ENCODE data around the gene OR13A1.
"Not testable (repeated sequence)": the region's sequence is repeated elsewhere in the genome, so short reads cannot be mapped to it uniquely, and the experiment has no call there.

Gene OR13A1

DNA sequence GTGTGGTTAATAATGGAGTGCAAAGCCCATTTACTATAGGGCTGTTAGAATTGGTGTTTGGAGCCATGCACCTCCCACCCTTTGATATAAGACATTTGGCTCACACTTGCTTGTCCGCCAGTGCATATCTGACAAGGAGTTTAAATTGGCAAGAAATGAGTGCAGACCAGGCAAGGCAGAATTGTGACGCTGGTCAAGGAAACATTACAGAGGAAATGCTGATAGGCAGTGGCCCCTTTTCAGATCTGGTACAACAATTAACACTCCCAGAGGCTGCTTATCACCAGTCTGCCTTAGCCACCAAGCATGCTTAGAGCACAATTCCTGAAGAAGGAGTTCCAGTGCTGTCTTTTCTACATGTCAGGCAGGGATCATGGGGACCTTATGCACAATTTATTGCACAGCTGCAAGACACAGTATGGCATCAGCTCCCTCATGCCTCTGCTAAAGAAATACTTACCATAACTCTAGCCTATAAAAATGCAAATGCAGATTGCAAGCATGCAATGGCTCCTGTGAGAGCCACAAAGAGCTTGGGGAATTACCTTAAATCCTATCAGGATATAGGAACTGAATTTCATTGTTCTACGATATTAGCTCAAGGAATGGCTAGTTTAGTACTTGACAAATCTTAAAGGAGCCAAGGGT is 35.2 kb downstream of the OR13A1 start:
- no peak for DNase-seq

DNA sequence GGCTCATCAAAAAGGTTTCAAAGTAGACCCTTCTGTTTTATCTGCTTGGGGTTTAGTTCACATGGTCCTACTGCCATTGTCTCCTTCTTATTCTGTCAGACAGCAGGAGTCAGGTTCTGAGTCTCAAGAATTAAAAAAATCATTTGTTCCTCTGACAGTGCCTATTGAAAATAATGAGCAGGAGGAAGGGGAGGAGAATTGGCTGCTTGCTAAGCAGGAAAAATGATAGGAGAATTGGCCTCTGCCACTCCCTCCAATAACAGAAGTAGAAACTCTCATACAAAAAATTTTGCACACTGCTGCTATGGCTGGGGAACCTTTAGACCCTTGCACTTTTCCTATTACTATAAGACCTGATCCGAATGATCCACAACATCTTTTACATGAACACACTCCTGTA is 35.7 kb downstream of the OR13A1 start:
- DNase-seq = no peak

DNA sequence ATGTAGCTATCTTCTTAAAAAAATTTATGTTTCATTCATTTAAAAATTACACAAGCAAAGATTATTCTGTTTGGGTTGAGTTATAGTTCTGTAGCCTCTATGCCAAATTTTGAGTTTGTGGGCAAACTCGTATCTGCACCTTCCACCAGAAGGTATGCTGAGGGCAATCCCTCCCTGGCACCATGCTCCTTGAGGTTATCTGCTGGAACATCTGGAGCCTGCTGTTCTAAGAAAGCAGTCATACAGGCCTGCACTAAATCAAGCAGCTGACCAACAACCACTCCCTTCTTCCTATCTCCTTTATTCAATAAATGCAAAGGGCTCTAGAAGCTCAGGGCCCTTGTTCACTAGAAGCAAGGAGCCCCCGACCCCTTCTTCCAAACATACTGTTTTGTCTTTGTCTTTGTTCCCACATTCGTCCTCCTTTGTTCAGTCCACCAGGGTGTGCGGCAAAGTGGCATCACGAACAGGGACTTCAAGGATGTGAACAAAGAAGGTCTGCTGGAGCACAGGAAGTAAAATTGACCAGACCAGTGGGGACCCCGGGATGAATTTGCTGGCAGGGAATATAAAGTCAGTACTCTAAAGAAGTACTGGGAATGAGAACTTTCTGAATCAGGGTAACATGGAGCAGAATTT is 36.4 kb downstream of the OR13A1 start:
- no peak for DNase-seq

DNA sequence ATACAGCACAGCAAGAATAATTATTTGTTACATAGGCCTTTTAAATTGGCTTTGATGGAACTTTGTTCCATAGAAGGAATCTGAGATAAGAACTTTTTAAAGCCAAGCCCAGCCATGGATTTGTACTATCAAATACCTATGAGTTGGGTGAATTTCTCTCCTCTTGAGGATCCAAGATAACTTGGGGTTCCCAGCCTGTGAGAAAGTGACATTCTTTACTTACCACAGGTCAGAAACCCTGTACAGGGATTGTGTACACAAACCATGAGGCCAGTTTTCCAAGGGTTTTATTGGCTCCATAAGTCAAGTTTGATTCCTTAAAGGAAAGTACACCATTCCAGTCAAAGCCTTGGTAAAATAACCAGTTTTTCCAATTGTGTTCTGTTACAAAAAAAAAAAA is 39.3 kb downstream of the OR13A1 start:
- DNase-seq = not testable (repeated sequence)

- DNase-seq = no peak
Observed at GRCh38 chr10:45274364-45274763, 41.0 kb downstream of the OR13A1 start.

DNA sequence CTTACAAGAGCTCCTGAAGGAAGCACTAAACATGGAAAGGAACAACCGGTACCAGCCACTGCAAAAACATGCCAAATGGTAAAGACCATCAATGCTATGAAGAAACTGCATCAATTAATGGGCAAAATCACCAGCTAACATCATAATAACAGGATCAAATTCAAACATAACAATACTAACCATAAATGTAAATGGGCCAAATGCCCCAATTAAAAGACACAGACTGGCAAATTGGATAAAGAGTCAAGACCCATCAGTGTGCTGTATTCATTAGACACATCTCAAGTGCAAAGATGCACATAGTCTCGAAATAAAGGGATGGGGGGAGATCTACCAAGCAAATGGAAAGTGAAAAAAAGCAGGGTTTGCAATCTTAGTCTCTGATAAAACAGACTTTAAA is 47.6 kb downstream of the OR13A1 start:
- not testable (repeated sequence) for DNase-seq

DNA sequence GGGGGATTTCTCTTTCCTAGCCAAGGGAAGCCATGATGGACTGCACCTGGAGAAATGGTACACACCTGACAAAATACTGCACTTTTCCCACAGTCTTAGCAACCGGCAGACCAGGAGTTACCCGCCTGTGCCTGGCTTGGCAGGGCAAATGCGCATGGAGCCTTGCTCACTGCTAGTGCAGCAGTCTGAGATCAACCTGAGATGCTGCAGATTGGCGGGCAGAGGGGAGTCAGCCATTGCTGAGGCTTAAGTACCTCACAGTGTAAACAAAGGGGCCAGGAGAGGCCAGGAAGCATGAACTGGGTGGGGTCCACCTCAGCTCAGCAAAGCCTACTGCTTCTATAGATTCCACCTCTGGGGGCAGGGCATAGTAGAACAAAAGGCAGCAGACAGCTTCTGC is 49.4 kb downstream of the OR13A1 start:
- DNase-seq = no peak

DNA sequence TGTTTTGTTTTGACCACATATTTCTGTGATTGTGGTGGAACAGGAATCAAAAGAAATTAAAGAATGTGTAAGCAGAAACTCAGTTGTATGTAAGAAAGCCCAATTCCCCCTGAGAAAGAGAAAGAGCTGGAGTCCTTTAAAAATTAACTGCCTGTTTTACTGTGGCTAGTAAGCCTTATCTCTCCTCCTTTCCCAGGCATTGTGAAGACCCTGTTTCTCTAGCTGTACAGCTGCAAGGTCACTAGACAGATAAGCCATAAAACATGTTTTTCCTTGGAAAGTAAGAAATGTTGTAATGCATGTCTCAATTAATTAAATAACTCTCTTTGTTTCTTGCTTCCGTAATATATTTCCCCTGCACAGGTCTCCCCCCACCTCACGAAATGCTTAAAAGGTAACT is 53.5 kb downstream of the OR13A1 start:
- no peak for DNase-seq

- no peak for DNase-seq
Observed at GRCh38 chr10:45261243-45261775, 54.1 kb downstream of the OR13A1 start.

DNA sequence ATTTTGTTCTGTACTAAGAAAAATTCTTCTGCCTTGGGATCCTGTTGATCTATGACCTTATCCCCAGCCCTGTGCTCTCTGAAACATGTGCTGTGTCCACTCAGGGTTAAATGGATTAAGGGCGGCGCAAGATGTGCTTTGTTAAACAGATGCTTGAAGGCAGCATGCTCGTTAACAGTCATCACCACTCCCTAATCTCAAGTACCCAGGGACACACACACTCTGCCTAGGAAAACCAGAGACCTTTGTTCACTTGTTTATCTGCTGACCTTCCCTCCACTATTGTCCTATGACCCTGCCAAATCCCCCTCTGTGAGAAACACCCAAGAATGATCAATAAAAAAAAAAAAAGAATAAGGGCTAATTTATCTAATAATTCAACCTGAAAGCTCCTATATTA is 54.8 kb downstream of the OR13A1 start:
- not testable (repeated sequence) for DNase-seq

DNA sequence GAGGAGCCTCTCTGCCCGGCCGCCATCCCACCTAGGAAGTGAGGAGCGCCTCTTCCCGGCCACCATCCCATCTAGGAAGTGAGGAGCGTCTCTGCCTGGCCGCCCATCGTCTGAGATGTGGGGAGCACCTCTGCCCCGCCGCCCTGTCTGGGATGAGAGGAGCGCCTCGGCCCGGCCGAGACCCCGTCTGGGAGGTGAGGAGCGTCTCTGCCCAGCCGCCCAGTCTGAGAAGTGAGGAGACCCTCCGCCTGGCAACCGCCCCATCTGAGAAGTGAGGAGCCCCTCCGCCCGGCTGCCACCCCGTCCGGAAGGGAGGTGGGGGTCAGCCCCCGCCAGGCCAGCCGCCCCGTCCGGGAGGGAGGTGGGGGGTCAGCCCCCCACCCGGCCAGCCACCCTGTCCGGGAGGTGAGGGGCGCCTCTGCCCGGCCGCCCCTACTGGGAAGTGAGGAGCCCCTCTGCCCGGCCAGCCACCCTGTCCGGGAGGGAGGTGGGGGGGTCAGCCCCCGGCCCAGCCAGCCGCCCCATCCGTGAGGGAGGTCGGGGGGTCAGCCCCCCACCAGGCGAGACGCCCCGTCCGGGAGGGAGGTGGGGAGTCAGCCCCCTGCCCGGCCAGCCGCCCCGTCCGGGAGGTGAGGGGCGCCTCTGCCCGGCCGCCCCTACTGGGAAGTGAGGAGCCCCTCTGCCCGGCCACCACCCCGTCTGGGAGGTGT is 55.5 kb downstream of the OR13A1 start:
- DNase-seq = not testable (repeated sequence)

DNA sequence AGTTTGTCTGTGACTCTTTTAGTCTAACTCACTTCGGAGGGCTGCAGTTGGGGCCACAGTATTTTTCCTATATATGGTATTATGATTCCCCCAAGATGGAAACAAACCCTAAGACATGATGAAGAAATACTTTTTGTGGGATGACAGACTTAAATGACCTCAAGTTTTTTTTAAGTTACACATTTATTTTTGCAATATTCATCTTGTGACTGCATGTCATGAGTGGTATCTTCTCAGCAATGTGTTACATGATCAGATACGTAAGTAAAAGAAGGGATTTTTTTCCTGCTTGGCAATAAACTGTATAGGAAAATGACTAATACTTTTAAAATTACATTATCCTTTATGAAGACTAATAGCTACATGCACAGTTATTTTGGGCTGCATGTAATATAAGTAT is 57.8 kb downstream of the OR13A1 start:
- no peak for DNase-seq

DNA sequence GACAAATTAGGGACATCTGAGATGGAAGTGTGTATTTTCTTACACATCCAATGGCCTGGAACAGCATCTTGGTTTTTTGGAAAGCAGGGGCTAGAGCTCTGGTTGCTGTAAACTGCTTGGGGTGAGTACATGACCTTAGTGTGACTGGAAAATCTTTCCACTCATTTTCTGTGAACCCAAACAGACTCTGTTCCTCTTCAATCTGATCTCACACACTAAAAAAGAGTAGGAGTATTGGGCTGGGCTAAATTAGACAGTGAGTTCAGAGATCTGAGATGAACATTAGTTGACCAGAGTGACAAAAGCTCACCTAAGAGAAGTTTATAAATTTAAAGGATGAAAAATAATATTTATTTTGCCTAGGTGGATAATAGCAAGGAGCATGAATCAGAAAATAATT is 59.2 kb downstream of the OR13A1 start:
- DNase-seq = no peak

DNA sequence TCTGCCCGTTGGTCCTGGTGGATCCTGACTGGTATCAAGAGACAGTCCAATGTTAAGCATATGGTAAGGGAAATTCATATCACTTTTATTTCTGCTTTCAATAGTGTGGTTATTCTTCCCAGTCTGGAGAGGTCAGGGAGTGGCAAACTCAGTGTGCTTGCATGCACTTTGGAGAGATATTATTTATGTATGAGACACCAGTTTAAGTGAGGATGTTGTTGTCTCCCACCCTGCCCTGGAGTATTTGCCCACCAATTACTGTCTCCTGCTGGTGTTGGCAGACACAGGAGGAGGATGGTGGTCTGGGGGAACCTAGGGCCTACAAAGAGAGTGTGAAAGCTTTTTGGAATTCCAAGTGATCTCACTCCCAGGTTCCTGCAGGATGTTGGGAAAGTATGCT is 59.7 kb downstream of the OR13A1 start:
- DNase-seq = no peak

DNA sequence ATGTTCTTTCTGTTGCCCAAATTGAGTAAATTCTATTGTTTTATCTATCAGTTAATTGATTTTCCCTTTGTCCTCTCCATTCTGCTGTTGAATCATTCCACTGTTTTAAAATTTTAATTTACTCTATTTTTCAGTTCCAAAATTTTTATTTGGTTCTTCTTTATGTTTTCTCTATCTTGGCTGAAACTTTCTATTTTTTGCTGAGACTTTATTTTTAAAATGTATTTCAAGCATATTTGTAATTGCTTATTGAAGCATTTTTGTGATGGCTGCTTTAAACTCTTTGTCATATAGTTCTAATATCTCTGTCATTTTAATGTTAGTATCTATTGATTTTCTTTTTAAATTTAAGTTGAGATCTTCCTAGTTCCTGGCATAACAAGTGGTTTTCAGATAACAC is 60.5 kb downstream of the OR13A1 start:
- no peak for DNase-seq

DNA sequence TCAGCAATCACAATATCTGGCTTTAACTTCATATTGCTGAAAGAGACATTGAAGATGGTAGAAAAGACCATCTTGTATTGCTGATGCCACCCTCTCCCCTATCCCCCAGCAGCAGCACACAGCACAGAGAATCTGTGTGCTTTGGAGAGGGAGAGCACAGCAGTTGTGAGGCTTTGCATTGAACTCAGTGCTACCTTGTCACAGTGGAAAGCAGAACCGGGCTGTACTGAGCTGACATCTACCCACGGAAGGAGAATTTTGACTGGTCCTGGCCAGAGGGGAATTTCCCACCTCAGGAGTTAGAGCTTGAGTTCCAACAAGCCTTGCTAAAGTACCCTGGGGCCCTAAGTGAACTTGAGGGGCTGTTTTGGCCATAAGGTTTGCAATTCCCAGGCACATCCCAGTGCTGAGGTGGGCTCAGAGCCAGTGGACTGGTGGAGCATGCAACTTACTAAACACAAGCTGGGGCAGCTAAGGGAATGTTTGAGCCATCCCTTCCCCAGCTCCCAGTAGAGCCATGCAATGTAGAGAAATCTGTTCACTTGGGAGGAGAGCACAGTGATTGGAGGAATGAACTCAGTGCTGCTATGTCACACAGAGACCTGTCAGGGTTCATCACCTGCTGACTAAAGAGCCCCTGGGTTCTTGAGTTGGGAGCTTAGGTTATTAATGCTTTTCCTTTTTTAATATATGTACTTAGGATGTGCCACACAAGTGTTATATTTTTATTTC is 62.1 kb downstream of the OR13A1 start:
- DNase-seq = no peak
